ENCODE measurements around the gene DDX18.
"Not testable (repeated sequence)": the region's sequence is repeated elsewhere in the genome, so short reads cannot be mapped to it uniquely, and the experiment has no call there.

DNA sequence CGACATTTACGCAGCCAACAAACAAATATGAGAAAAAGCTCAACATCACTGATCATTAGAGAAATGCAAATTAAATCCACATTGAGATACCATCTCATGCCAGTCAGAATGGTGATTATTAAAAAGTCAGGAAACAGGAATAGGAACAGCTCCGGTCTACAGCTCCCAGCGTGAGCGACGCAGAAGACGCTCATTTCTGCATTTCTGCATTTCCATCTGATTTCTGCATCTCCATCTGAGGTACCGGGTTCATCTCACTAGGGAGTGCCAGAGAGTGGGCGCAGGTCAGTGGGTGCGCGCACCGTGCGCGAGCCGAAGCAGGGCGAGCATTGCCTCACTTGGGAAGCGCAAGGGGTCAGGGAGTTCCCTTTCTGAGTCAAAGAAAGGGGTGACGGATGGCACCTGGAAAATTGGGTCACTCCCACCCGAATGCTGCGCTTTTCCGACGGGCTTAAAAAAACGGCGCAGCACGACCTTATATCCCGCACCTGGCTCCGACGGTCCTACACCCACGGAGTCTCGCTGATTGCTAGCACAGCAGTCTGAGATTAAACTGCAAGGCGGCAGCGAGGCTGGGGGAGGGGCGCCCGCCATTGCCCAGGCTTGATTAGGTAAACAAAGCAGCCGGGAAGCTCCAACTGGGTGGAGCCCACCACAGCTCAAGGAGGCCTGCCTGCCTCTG, 10.7 kb upstream of the DDX18 start:
- TF ChIP-seq, protein P1, sequence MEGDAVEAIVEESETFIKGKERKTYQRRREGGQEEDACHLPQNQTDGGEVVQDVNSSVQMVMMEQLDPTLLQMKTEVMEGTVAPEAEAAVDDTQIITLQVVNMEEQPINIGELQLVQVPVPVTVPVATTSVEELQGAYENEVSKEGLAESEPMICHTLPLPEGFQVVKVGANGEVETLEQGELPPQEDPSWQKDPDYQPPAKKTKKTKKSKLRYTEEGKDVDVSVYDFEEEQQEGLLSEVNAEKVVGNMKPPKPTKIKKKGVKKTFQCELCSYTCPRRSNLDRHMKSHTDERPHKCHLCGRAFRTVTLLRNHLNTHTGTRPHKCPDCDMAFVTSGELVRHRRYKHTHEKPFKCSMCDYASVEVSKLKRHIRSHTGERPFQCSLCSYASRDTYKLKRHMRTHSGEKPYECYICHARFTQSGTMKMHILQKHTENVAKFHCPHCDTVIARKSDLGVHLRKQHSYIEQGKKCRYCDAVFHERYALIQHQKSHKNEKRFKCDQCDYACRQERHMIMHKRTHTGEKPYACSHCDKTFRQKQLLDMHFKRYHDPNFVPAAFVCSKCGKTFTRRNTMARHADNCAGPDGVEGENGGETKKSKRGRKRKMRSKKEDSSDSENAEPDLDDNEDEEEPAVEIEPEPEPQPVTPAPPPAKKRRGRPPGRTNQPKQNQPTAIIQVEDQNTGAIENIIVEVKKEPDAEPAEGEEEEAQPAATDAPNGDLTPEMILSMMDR (IDR thresholded peaks at IDR 0.05 in 8 of 11, conservative IDR thresholded peaks at IDR 0.05 in 3 of 11), result not testable (repeated sequence)
- TF ChIP-seq POLR2AphosphoS5 (IDR thresholded peaks at IDR 0.05), result peak in 1 of 3 donors; percentile 48
